KMS-11 (cell line): ENCODE measurements around the gene CCDC149.

Experiments used
- H2AFZ ChIP-seq: fragments of 200-600 bp; sonication (generic); 2 replicates; pipeline ENCODE4 v1.6.1; 2016; ENCODE audit warnings: antibody characterized with exemption, mixed run types, low read depth
- H3K27ac ChIP-seq: fragments of 200-600 bp; sonication (generic); 2 replicates; pipeline ENCODE4 v1.6.1; 2016; ENCODE audit warnings: mild to moderate bottlenecking, mixed run types
- H3K27me3 ChIP-seq: fragments of 200-600 bp; sonication (generic); 2 replicates; pipeline ENCODE4 v1.6.1; 2017; ENCODE audit warnings: mild to moderate bottlenecking, low read depth, mixed run types, moderate library complexity; ENCODE audit not compliant: insufficient read depth
- H3K36me3 ChIP-seq: fragments of 200-600 bp; sonication (generic); 2 replicates; pipeline ENCODE4 v1.6.1; 2017; ENCODE audit warnings: mild to moderate bottlenecking, mixed run types; ENCODE audit not compliant: insufficient read depth
- H3K4me1 ChIP-seq: fragments of 200-600 bp; sonication (generic); 2 replicates; pipeline ENCODE4 v1.6.1; 2016; ENCODE audit warnings: mild to moderate bottlenecking, low read depth, mixed run types; ENCODE audit not compliant: poor library complexity, severe bottlenecking
- H3K4me2 ChIP-seq: fragments of 200-600 bp; sonication (generic); 2 replicates; pipeline ENCODE4 v1.7.0; 2016; ENCODE audit warnings: mild to moderate bottlenecking, mixed run types
- H3K4me3 ChIP-seq: fragments of 200-600 bp; sonication (generic); IDR thresholded peaks from 2 replicates; pipeline ENCODE4 v1.6.1; 2017; ENCODE audit warnings: low read depth, low read length, mixed read lengths; ENCODE audit not compliant: insufficient read depth
- H3K79me2 ChIP-seq: fragments of 200-600 bp; sonication (generic); 2 replicates; pipeline ENCODE4 v1.6.1; 2016; ENCODE audit warnings: low read depth, mixed run types; ENCODE audit not compliant: insufficient read depth
- H3K9ac ChIP-seq: fragments of 200-600 bp; sonication (generic); 2 replicates; pipeline ENCODE4 v1.6.1; 2016; ENCODE audit warnings: mild to moderate bottlenecking, mixed run types
- H4K20me1 ChIP-seq: fragments of 200-600 bp; sonication (generic); 2 replicates; pipeline ENCODE4 v1.6.1; 2016; ENCODE audit warnings: mild to moderate bottlenecking, mixed run types; ENCODE audit not compliant: insufficient read depth
- TF ChIP-seq, protein P1 (sequence below): fragments of 200-600 bp; sonication (generic); conservative IDR thresholded peaks from 2 replicates; pipeline ENCODE4 v1.6.1; 2017; ENCODE audit warnings: low read depth, mild to moderate bottlenecking, antibody characterized with exemption, low read length, moderate library complexity, mixed read lengths

Gene CCDC149

GRCh38 chr4:24772952-24773351 lies 139.9 kb downstream of the CCDC149 start:
- Histone ChIP-seq H4K20me1 (no peaks in the 10 kb centered on the region), H3K9ac (no peak overlapping the region), H3K4me3 (no peak overlapping the region), H3K27me3 (no peaks in the 10 kb centered on the region), H3K27ac (no peak overlapping the region), H3K4me2 (no peak overlapping the region), H2AFZ (no peak overlapping the region), H3K4me1 (no peaks in the 10 kb centered on the region), H3K79me2 (no peaks in the 10 kb centered on the region), H3K36me3 (no peaks in the 10 kb centered on the region)
- TF ChIP-seq, protein P1, sequence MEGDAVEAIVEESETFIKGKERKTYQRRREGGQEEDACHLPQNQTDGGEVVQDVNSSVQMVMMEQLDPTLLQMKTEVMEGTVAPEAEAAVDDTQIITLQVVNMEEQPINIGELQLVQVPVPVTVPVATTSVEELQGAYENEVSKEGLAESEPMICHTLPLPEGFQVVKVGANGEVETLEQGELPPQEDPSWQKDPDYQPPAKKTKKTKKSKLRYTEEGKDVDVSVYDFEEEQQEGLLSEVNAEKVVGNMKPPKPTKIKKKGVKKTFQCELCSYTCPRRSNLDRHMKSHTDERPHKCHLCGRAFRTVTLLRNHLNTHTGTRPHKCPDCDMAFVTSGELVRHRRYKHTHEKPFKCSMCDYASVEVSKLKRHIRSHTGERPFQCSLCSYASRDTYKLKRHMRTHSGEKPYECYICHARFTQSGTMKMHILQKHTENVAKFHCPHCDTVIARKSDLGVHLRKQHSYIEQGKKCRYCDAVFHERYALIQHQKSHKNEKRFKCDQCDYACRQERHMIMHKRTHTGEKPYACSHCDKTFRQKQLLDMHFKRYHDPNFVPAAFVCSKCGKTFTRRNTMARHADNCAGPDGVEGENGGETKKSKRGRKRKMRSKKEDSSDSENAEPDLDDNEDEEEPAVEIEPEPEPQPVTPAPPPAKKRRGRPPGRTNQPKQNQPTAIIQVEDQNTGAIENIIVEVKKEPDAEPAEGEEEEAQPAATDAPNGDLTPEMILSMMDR: no peak

DNA sequence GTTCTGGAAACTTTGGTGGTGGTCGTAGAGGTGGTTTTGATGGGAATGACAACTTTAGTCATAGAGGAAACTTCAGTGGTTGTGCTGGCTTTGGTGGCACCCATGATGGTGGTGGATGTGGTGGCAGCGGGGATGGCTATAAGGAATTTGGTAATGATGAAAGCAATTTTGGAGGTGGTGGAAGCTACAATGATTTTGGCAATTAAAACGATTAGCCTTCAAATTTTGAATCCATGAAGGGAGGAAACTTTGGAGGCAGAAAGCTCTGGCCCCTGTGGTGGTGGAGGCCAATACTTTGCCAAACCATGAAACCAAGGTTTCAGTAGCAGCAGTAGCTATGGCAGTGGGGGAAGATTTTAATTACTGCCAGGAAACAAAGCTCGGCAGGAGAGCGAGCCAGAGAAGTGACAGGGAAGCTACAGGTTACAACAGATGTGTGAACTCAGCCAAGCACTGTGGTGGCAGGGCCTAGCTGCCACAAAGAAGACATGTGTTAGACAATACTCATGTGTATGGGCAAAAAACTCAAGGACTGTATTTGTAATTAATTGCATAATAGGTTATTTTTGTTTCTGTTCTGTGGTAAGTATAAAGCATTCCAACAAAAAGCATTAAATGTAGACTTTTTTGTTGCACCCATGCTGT lies 140.7 kb downstream of the CCDC149 start:
- no peaks in the 10 kb centered on the region for H3K4me1 ChIP-seq
- H3K9ac ChIP-seq: no peak overlapping the region
- H3K4me3 ChIP-seq: no peak overlapping the region
- TF ChIP-seq, protein P1: no peak
- no peaks in the 10 kb centered on the region for H3K27me3 ChIP-seq
- H3K79me2 ChIP-seq: no peaks in the 10 kb centered on the region
- H4K20me1 ChIP-seq: no peaks in the 10 kb centered on the region
- no peak overlapping the region for H2AFZ ChIP-seq
- H3K36me3 ChIP-seq: no peaks in the 10 kb centered on the region
- no peak overlapping the region for H3K4me2 ChIP-seq
- no peak overlapping the region for H3K27ac ChIP-seq

GRCh38 chr4:24771241-24771640 lies 141.6 kb downstream of the CCDC149 start:
- H3K79me2 ChIP-seq: no peaks in the 10 kb centered on the region
- no peak overlapping the region for H3K4me3 ChIP-seq

GRCh38 chr4:24770667-24771066 lies 142.2 kb downstream of the CCDC149 start:
- no peak overlapping the region for H2AFZ ChIP-seq
- no peak overlapping the region for H3K27ac ChIP-seq

More at GRCh38 chr4:24771241-24771640, 141.6 kb downstream of the CCDC149 start:
- TF ChIP-seq, protein P1: no peak
- Histone ChIP-seq H3K27me3 (no peaks in the 10 kb centered on the region), H3K27ac (no peak overlapping the region), H4K20me1 (no peaks in the 10 kb centered on the region), H3K9ac (no peak overlapping the region), H3K4me2 (no peak overlapping the region), H3K4me1 (no peaks in the 10 kb centered on the region), H2AFZ (no peak overlapping the region), H3K36me3 (no peaks in the 10 kb centered on the region)

More at GRCh38 chr4:24770667-24771066, 142.2 kb downstream of the CCDC149 start:
- no peaks in the 10 kb centered on the region for H4K20me1 ChIP-seq
- no peak overlapping the region for H3K4me3 ChIP-seq
- H3K79me2 ChIP-seq: no peaks in the 10 kb centered on the region
- no peaks in the 10 kb centered on the region for H3K4me1 ChIP-seq
- H3K9ac ChIP-seq: no peak overlapping the region
- H3K36me3 ChIP-seq: no peaks in the 10 kb centered on the region
- H3K27me3 ChIP-seq: no peaks in the 10 kb centered on the region
- H3K4me2 ChIP-seq: no peak overlapping the region
- TF ChIP-seq, protein P1: no peak
